Activated CD8-positive, alpha-beta T cell treated with anti-CD3 and anti-CD28 coated beads for 36 hours (primary cell): Measurements from ENCODE around the gene LCN9. TPM values are rescaled to one million over a fixed set of nuclear protein-coding genes. Genes with fewer than 3 reads are reported as not detected.

Experiments used
- ATAC-seq: fragments of 200-7000 bp; cut with Tn5 transposase; one replicate; pipeline ENCODE4 v1.10.0; 2021; ENCODE audit warnings: mild to moderate bottlenecking, moderate library complexity
- CTCF ChIA-PET: fragments of 350-600 bp; sonication (Branson Sonifier 250); formaldehyde crosslinking; loops from one replicate; lab custom pipeline; 2021; ENCODE audit warnings: antibody characterized with exemption; lab: Charles Lee
- POLR2A ChIA-PET: fragments of 350-600 bp; sonication (Branson Sonifier 250); formaldehyde crosslinking; loops from one replicate; lab custom pipeline; 2021; ENCODE audit warnings: antibody characterized with exemption; lab: Charles Lee
- DNase-seq: peaks from one replicate; pipeline ENCODE4 v3.0.0-alpha.2; 2020
- H3K27ac Mint-ChIP-seq: one replicate; pipeline ENCODE4 v1.8.0; 2021; ENCODE audit warnings: mild to moderate bottlenecking, mixed read lengths
- H3K27me3 Mint-ChIP-seq: one replicate; pipeline ENCODE4 v1.8.0; 2021; ENCODE audit warnings: mixed read lengths
- H3K36me3 Mint-ChIP-seq: one replicate; pipeline ENCODE4 v1.8.0; 2021; ENCODE audit warnings: low read depth, mixed read lengths
- H3K4me1 Mint-ChIP-seq: one replicate; pipeline ENCODE4 v1.8.0; 2021; ENCODE audit warnings: low read depth, mixed read lengths
- H3K4me3 Mint-ChIP-seq: one replicate; pipeline ENCODE4 v1.8.0; 2021; ENCODE audit warnings: mild to moderate bottlenecking, moderate library complexity, mixed read lengths
- H3K9me3 Mint-ChIP-seq: one replicate; pipeline ENCODE4 v1.8.0; 2021; ENCODE audit warnings: mixed read lengths
- CTCF ChIP-seq: fragments of 200-600 bp; IDR thresholded peaks from one replicate; pipeline ENCODE4 v1.8.0; 2022; ENCODE audit warnings: antibody characterized with exemption, mild to moderate bottlenecking
- intact Hi-C: fragments of 100-400 bp; cut with micrococcal nuclease; formaldehyde crosslinking; loops from one replicate; pipeline ENCODE4 v1.10.0; 2022
- total RNA-seq, 2 experiments: library from RNA; stranded (reverse); gene quantifications; one replicate each; pipeline ENCODE4 v1.2.3, GENCODE V29; 2021

Gene LCN9
- total RNA-seq, 2 experiments from 2014 or later = not detected

GRCh38 chr9:135694414-135694813 lies 31.3 kb downstream of the LCN9 start:
- ChIA-PET POLR2A (no interaction called here), CTCF (no interaction called here)
- ATAC-seq (no peak), DNase-seq (no peak)
- no peak for TF ChIP-seq CTCF
- Mint-ChIP-seq H3K27ac (no peak overlapping the region), H3K36me3 (no peaks in the 10 kb centered on the region), H3K27me3 (peaks cover 1% of the 10 kb centered on the region), H3K9me3 (no peaks in the 10 kb centered on the region), H3K4me3 (no peak overlapping the region), H3K4me1 (no peaks in the 10 kb centered on the region)
- intact Hi-C loops = no loop called here

GRCh38 chr9:135695036-135695435 lies 31.9 kb downstream of the LCN9 start:
- Mint-ChIP-seq H3K4me3 (no peak overlapping the region), H3K9me3 (no peaks in the 10 kb centered on the region), H3K27me3 (peaks cover 1% of the 10 kb centered on the region), H3K4me1 (no peaks in the 10 kb centered on the region), H3K36me3 (no peaks in the 10 kb centered on the region), H3K27ac (no peak overlapping the region)
- DNase-seq (no peak), ATAC-seq (no peak)
- ChIA-PET CTCF (no interaction called here), POLR2A (no interaction called here)
- intact Hi-C loops = no loop called here
- TF ChIP-seq CTCF = no peak

GRCh38 chr9:135695642-135696041 lies 32.5 kb downstream of the LCN9 start:
- Mint-ChIP-seq H3K4me3 (no peak overlapping the region), H3K36me3 (no peaks in the 10 kb centered on the region), H3K27me3 (peaks cover 4% of the 10 kb centered on the region), H3K27ac (no peak overlapping the region), H3K4me1 (no peaks in the 10 kb centered on the region), H3K9me3 (no peaks in the 10 kb centered on the region)
- CTCF ChIA-PET = no interaction called here
- POLR2A ChIA-PET = no interaction called here
- DNase-seq = no peak
- intact Hi-C loops = no loop called here
- no peak for ATAC-seq
- TF ChIP-seq CTCF = no peak

- CTCF ChIA-PET = no interaction called here
- intact Hi-C loops = no loop called here
- H3K4me3 Mint-ChIP-seq = no peak overlapping the region
Observed at GRCh38 chr9:135696446-135696845, 33.3 kb downstream of the LCN9 start.

GRCh38 chr9:135697226-135697625 lies 34.1 kb downstream of the LCN9 start:
- no peak for DNase-seq
- Mint-ChIP-seq H3K4me1 (no peaks in the 10 kb centered on the region), H3K4me3 (no peak overlapping the region), H3K27me3 (peaks cover 6% of the 10 kb centered on the region), H3K9me3 (no peaks in the 10 kb centered on the region), H3K36me3 (no peaks in the 10 kb centered on the region), H3K27ac (no peak overlapping the region)
- no peak for ATAC-seq
- ChIA-PET POLR2A (no interaction called here), CTCF (no interaction called here)
- intact Hi-C loops = no loop called here
- no peak for TF ChIP-seq CTCF

More at GRCh38 chr9:135696446-135696845, 33.3 kb downstream of the LCN9 start:
- H3K36me3 Mint-ChIP-seq = no peaks in the 10 kb centered on the region
- no peak for DNase-seq
- TF ChIP-seq CTCF = no peak
- H3K27ac Mint-ChIP-seq = no peak overlapping the region
- POLR2A ChIA-PET = no interaction called here
- no peaks in the 10 kb centered on the region for H3K4me1 Mint-ChIP-seq
- peaks cover 6% of the 10 kb centered on the region for H3K27me3 Mint-ChIP-seq
- no peak for ATAC-seq
- H3K9me3 Mint-ChIP-seq = no peaks in the 10 kb centered on the region
